ENCODE measurements around the gene KLHL25. TPM values are rescaled to one million over a fixed set of nuclear protein-coding genes. Genes with fewer than 3 reads are reported as not detected.

Gene KLHL25
- polyA plus RNA-seq, 1 donor from 2014 or later, result 38.9 TPM

DNA sequence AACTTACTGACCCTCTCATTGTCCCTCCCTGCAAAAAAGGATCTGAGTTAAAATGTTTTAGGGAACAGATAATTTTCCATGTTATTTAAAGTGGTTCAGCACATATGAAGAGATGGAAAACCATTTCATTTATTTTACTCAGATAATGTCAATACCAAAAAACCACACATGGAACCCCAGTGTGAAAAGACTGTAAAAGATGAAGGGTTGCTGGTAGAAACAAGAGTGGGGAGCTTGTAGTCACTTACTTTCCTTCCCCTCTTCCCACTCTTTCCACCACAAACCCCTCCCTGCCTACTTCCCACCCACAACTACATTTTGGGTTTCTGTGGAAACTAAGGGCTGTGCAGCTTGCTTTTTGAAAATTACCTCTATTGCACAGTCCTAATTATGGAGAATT, 18.5 kb upstream of the KLHL25 start:
- no peak overlapping the region for H3K4me3 ChIP-seq (ENCODE audit: low read length)
- H3K27me3 ChIP-seq (ENCODE audit: insufficient read depth, low read depth, low read length), result no peaks in the 10 kb centered on the region
- no peaks in the 10 kb centered on the region for H3K79me2 ChIP-seq (replicated peaks; ENCODE audit: insufficient read depth, low read length)
- H3K36me3 ChIP-seq (ENCODE audit: insufficient read depth, low read length), result no peaks in the 10 kb centered on the region
- H3K9ac ChIP-seq (ENCODE audit: low read length), result no peak overlapping the region
- H2AFZ ChIP-seq (ENCODE audit: low read depth, low read length), result no peak overlapping the region
- H4K20me1 ChIP-seq (ENCODE audit: insufficient read depth), result no peaks in the 10 kb centered on the region
- H3F3A ChIP-seq (ENCODE audit: insufficient read depth, low read length, poor library complexity, severe bottlenecking), result no peaks in the 10 kb centered on the region
- no peaks in the 10 kb centered on the region for H3K9me3 ChIP-seq (ENCODE audit: low read length)
- H3K9me2 ChIP-seq (ENCODE audit: insufficient read depth, low read length), result no peaks in the 10 kb centered on the region
- TF ChIP-seq EZH2 (IDR thresholded peaks at IDR 0.05; ENCODE audit: borderline replicate concordance, insufficient read depth, low read length, poor library complexity, severe bottlenecking) (no peak), RAD21 (conservative IDR thresholded peaks at IDR 0.05) (no peak), EP300 (conservative IDR thresholded peaks at IDR 0.05; ENCODE audit: poor library complexity, severe bottlenecking) (no peak), SMC3 (conservative IDR thresholded peaks at IDR 0.05; ENCODE audit: poor library complexity) (no peak)
- H3K4me2 ChIP-seq (ENCODE audit: low read length), result no peak overlapping the region
- no peak overlapping the region for H3K27ac ChIP-seq (ENCODE audit: low read length)

DNA sequence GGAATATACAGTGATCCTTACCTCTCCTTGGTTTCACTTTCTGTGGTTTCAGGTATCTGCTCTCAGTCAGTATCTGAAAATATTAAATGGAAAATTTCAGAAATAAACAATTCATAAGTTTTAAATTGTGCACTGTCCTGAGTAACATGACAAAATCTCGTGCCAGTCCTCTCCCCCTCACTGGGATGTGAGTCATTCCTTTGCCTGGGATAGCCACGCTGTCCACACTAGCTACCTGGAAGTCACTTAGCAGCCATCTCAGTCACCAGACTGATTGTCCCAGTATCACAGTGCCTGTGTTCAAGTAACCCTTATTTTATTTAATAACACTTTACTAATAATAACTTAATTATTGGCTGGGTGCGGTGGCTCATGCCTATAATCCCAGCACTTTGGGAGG, 15.3 kb upstream of the KLHL25 start:
- Histone ChIP-seq H3K9me2 (ENCODE audit: insufficient read depth, low read length) (no peaks in the 10 kb centered on the region), H4K20me1 (ENCODE audit: insufficient read depth) (no peaks in the 10 kb centered on the region), H3K9ac (ENCODE audit: low read length) (no peak overlapping the region), H3F3A (ENCODE audit: insufficient read depth, low read length, poor library complexity, severe bottlenecking) (no peaks in the 10 kb centered on the region), H3K36me3 (ENCODE audit: insufficient read depth, low read length) (no peaks in the 10 kb centered on the region), H3K9me3 (ENCODE audit: low read length) (no peaks in the 10 kb centered on the region), H3K27me3 (ENCODE audit: insufficient read depth, low read depth, low read length) (no peaks in the 10 kb centered on the region), H3K4me2 (ENCODE audit: low read length) (no peak overlapping the region), H3K79me2 (replicated peaks; ENCODE audit: insufficient read depth, low read length) (no peaks in the 10 kb centered on the region), H2AFZ (ENCODE audit: low read depth, low read length) (no peak overlapping the region), H3K27ac (ENCODE audit: low read length) (no peak overlapping the region), H3K4me3 (ENCODE audit: low read length) (no peak overlapping the region)
- TF ChIP-seq CTCF (IDR thresholded peaks at IDR 0.05; ENCODE audit: poor library complexity, severe bottlenecking) (no peak), POLR2AphosphoS5 (IDR thresholded peaks at IDR 0.05) (no peak), MXI1 (conservative IDR thresholded peaks at IDR 0.05; ENCODE audit: poor library complexity, severe bottlenecking) (no peak), RAD21 (conservative IDR thresholded peaks at IDR 0.05) (no peak), TAF1 (IDR thresholded peaks at IDR 0.05; ENCODE audit: low read depth) (no peak), REST (IDR thresholded peaks at IDR 0.05; ENCODE audit: borderline replicate concordance) (no peak), EP300 (conservative IDR thresholded peaks at IDR 0.05; ENCODE audit: poor library complexity, severe bottlenecking) (no peak), EZH2 (IDR thresholded peaks at IDR 0.05; ENCODE audit: borderline replicate concordance, insufficient read depth, low read length, poor library complexity, severe bottlenecking) (no peak), SMC3 (conservative IDR thresholded peaks at IDR 0.05; ENCODE audit: poor library complexity) (no peak)

Measured in neural cell (in vitro differentiated cells).